GM19193 (cell line): ENCODE data around the gene PNKP.

Experiments
- POLR2A ChIP-seq: IDR thresholded peaks from 4 replicates; pipeline ENCODE4 v1.6.1; 2011; ENCODE audit not compliant: insufficient read depth, insufficient read length; ENCODE audit errors: extremely low read depth

Gene PNKP

DNA sequence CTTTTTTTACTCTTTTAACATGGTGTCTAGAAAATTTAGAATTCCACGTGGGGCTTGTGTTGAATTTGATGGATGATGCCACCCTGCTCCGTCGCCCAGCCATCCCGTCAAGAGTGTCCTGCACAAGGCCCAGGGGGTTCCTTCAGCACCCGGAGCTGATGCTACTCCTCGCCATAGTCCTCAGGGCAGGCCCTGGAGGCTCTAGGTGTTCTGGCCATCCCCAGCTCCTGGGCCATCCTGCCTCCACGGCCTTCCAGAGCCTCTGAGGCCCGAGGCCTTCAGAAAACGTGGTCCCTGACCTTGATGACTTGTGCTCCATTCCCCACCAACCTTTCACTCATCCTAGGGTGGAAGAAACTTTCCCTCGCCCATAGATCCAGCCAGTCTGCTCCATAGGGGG is 6.5 kb upstream of the PNKP start:
- no peak for TF ChIP-seq POLR2A

DNA sequence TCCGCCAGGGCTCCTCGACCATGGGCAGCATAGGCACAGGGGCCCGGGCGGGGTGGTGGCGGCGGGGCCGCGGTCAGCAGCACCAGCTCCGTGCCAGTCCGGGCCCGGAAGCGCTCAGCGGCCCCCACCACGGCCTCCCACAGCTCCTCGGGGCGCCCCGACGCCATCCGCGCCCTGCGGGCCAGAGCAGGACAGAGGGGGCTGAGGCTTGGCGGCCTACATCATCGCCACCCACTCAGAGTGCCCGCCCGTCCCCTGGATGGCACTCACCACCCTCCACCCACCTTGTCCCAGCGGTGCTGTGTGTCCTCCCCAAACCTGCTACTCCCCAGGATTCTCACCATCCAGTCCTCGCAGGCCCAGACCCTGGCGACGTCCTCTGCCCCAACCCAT is 5.7 kb upstream of the PNKP start:
- no peak for TF ChIP-seq POLR2A

GRCh38 chr19:49872245-49873128 is 5.1 kb upstream of the PNKP start:
- TF ChIP-seq POLR2A = no peak

- no peak for TF ChIP-seq POLR2A
Measured at GRCh38 chr19:49871349-49871985, 4.1 kb upstream of the PNKP start.

DNA sequence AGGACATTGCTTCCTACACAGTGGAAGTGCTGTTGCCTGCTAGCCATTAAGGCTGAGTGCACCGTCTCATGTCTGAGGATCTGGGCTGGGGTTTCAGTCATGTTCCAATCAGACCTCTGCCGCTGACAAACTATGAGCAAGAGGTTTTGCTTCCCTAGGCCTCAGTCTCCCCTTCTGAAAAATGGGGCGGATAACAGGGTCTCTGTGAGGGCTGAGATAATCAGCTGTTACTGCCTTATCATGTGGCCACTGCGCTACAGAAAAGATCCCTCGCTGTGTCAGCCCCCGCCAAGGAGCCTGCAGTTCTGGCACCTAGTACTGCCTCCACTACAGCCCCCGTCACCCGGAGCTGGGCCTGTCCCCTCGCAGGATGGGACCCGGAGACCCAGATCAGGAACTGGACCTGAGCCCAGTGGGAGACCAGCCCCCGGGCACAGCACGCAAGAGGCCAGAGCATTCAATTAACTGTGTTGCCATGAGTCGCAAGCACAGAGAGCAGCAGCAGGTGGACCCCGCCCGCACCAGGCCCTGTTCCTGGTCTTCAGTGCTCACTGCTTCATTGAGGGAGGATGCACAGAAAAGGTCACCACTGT is 3.0 kb upstream of the PNKP start:
- no peak for TF ChIP-seq POLR2A

DNA sequence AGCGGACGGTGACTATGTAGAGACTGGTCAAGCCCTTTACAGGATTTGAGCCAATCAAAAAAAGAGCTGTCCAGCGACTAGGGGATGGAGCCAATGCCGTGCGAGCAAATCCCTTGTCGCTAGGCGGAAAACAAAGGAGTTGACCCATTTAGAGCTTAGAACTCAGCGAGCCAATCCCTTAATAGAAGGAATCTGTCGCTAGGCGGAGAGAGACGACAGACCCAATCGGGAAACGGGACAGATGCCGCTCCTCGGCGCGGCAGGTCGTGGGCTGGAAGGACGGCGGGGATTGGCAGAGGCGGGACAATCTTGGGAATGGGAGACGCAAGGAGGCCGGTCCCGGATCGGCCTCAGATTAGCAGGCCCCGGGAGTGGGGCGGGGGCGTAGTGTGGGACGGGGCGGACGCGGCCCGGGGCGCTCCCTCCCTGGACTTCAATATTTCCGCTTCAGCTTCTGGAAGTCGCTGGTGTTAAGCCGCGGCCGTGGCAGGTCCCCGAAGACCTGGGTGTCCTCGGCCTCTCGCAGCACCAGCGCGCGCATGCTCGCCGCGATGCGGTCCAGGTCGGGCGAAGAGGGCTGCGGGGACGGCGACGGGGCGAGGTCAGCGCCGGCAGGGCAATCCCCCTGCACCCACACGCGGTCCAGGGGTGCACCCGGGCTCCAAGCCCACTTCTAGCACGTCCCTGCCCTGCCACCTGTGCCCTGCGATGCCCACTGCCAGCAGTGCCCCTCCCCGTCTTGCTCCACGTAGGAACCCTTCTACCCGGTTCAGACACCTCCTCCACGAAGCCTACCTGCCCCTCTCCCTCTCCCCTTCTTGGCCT is 2.3 kb upstream of the PNKP start:
- TF ChIP-seq POLR2A = peak; percentile 61

DNA sequence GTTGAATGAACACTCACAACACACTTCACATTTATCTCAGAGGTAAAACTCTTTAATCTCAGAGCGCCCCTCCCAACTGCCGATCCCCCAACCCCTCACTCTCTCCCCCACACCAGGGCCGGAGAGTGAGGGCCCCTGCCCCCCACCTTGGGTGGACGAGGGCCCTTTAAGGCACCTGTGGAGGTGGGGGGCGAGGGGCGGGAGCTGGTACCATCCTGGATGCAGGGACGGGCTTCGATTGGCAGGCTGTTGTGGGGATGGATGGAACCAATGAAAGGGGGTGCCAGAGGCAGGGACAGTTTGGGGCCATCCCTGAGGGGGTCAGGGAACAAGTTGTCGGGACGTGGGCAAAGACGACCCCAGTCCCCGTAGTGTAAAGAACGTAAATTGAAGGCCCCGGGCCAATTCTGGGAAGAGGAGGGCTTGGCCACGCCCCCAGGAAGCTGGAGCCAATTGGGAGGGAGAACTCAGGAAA is 1.7 kb upstream of the PNKP start:
- no peak for TF ChIP-seq POLR2A

- TF ChIP-seq POLR2A = no peak
Measured at GRCh38 chr19:49864890-49865289, 2.5 kb downstream of the PNKP start.

DNA sequence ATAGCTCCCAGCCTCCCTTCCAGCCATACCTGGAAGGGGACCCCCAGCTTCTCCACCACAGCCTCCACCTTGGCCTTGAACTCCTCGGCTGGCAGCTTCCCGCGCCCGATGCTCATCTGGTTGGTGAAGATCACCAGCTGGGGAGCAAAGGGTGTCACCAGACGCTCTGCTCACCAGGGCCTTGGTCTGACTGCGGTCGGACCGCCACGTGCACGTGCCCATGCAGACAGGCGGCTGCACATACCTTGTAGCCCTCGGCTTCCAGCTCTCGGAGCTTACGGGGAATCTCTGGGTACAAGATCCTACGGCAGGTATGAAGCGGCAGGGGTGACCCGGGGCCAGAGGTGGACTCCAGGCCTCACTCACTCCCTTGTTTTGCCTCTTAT is 3.4 kb downstream of the PNKP start:
- no peak for TF ChIP-seq POLR2A

DNA sequence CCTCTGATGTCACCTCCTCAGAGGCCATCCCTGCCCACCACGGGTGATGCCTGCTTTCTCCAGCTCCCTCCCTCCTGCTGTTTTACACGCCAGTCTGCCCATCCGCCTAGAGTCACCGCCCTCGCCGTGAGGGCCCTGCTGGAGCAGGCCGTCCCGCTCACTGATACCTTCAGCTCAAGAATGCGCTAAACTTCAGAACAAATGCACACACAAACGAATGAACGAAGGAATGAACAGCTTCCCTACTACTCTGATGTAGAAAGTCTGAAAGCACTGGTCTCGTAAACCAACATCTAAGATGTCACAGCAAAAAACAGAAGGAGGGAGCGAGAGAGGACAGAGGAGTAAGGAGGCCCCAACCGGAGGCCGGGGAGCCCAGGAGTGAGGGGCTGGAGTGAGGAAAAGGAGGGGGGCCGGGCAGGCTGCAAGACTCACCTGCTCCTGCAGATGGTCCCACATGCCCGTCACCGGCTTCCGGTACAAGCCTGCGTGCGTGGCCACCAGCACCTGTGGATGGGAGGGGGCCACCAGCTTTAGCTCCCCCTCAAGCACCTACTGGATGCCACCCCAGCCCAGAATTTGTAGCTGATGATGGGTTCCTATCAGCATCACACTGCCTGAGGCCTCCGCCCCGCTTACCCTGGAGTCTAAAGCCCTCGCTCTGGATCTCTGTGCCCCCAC is 4.0 kb downstream of the PNKP start:
- TF ChIP-seq POLR2A = no peak

DNA sequence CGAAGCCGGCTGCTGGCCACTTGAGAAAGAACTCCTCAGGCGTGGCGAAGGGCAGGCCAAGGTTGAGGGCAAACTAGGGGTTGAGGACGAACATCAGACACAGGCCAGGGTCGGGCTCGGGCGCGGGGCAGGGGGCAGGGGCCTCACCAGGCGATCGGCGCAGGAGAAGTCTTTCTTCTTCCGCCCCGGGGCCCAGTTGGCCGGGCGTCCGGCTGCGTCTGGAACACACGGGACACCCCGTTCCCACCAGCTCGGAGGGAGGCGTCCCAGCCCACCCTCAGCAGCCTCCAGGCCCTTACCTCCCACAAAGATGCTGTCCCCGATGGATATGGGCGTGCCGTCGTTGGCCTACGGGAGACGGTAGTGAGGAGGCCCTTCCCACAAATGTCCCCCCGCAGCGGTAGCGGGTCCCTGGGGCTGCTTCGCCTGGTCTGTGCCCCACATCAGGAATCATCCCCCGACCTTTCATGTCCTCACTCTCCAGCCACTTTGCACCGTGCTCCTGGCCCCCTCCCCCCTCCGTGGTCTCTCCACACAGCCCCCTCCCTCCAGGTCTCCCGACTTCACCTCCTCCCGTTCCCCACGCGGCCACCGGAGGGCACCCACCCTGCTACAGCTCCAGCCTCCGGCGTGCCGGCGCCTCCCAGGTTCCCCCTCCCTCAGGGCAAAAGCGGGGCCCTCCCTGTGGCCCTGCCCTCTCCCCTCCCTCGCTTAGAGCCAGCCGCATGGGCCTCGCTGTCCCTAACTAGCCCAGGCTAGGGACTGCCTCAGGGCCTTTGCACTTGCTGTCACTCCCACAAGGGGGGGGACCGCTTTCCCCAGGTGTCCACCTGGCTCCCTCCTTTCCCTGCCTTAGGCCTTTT is 4.8 kb downstream of the PNKP start:
- no peak for TF ChIP-seq POLR2A

DNA sequence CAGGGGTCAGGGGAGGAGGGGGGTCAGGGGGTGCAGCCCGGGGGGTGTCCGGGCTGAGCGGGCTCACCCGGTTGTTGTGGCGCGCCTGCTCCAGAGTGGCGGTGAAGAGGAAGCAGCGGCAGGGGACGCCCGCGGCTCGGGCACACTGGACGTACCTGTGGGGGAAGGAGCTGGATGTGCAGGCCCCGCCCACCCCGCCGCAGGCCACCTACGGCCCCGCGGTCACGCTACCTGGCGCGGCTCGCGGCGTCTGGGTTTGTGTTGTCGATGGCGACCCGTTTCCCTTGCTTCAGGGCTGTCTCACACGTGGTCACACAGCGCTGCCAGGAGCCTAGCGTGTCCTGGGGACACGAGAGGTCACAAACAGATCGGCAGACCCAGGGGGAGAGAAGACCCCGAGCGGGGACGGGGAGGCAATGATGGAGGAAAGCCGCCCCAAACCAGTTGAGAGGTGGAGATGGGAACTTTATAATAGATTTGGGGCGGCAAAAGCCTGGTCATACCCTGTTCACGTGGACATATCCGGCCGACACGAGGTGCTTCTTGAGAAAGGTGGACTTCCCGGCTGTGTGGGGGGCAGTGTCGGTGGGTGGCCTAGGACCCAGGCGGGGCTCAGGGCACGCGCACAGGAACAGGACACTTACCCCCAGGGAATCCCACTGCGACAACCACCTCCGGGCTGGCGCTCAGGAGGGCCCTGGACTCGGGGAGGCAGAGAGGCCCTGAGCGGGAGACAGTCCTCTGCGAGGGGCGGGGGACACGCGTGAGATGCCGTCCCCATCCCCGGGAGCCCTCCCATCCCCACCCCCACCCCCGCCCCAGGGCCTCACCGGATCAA is 5.6 kb downstream of the PNKP start:
- no peak for TF ChIP-seq POLR2A

GRCh38 chr19:49861107-49861506 is 6.3 kb downstream of the PNKP start:
- no peak for TF ChIP-seq POLR2A
